Peyer's patch (tissue), 4 donors: ENCODE results near the gene KLC1. TPM values are rescaled to one million over a fixed set of nuclear protein-coding genes. Genes with fewer than 3 reads are reported as not detected.

ENCODE experiments used
- DNase-seq, 3 donors: peaks; one replicate each; pipeline ENCODE4 v3.0.0-alpha.2; 2017 to 2019
- H3K27ac ChIP-seq, 4 donors: fragments of 200-600 bp; sonication (generic); one replicate each; pipeline ENCODE4 v1.5.1; 2016 to 2019
- H3K27me3 ChIP-seq, 2 donors: fragments of 200-600 bp; sonication (generic); one replicate each; pipeline ENCODE4 v1.5.1; 2019
- H3K36me3 ChIP-seq, 3 donors: fragments of 200-600 bp; sonication (generic); one replicate each; pipeline ENCODE4 v1.5.1; 2016 to 2019
- H3K4me1 ChIP-seq, 4 donors: fragments of 200-600 bp; sonication (generic); one replicate each; pipeline ENCODE4 v1.5.1; 2016 to 2019
- H3K4me3 ChIP-seq, 4 donors: fragments of 200-600 bp; sonication (generic); 1 replicate in 3 of 4; 2 replicates in 1 of 4; pipeline ENCODE4 v1.5.1; 2016 to 2019; ENCODE audit warnings: mild to moderate bottlenecking in 1 of 4
- H3K9me3 ChIP-seq, 4 donors: fragments of 200-600 bp; sonication (generic); one replicate each; pipeline ENCODE4 v1.5.1; 2016 to 2019; ENCODE audit warnings: mild to moderate bottlenecking in 1 of 4
- POLR2A ChIP-seq, 2 donors: fragments of 450-650 bp; IDR thresholded peaks; one replicate each; pipeline ENCODE4 v1.5.1; 2017; ENCODE audit warnings: antibody characterized with exemption in 2 of 2, mild to moderate bottlenecking in 2 of 2, moderate library complexity in 2 of 2
- total RNA-seq, 4 donors: library from RNA; depleted of rRNA; stranded (reverse); fragments of >200 nt; gene quantifications; one replicate each; pipeline ENCODE4 v1.1.0, GENCODE V29; 2016
- TF ChIP-seq, protein P1 (sequence below), 6 experiments: fragments of 450-650 bp in 4 of 6; fragments of 200-600 bp in 2 of 6; sonication (generic) in 1 of 6; IDR thresholded peaks; one replicate each; pipeline ENCODE4 v1.5.1; 2017 to 2019; ENCODE audit warnings: antibody characterized with exemption in 6 of 6, mild to moderate bottlenecking in 3 of 6, moderate library complexity in 1 of 6

KLC1 gene
- 100 to 1,000 TPM; 125 to 361 (median 270) TPM for total RNA-seq

DNA sequence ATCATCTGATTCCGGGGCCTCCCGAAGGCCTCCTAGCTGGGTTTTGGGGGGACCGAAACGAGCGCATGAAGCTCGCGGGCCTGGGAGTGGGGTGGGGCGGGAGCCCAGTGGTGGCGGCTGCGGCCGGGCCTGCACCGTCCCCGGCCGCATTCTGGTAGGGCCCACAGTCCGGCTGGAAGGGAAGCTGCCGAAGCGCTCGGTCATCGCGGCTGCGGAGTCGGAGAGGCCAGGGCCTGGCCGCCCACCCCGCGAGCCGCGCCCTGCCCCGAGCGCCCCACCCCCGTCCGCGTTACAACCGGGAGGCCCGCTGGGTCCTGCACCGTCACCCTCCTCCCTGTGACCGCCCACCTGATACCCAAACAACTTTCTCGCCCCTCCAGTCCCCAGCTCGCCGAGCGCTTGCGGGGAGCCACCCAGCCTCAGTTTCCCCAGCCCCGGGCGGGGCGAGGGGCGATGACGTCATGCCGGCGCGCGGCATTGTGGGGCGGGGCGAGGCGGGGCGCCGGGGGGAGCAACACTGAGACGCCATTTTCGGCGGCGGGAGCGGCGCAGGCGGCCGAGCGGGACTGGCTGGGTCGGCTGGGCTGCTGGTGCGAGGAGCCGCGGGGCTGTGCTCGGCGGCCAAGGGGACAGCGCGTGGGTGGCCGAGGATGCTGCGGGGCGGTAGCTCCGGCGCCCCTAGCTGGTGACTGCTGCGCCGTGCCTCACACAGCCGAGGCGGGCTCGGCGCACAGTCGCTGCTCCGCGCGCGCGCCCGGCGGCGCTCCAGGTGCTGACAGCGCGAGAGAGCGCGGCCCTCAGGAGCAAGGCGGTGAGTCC is at the start of gene KLC1:
TSS of gene KLC1 (plus strand) at position 528 of the 819 bp plus-strand sequence. CDS start 25,354 bp downstream, outside the sequence.
- TF ChIP-seq, protein P1, sequence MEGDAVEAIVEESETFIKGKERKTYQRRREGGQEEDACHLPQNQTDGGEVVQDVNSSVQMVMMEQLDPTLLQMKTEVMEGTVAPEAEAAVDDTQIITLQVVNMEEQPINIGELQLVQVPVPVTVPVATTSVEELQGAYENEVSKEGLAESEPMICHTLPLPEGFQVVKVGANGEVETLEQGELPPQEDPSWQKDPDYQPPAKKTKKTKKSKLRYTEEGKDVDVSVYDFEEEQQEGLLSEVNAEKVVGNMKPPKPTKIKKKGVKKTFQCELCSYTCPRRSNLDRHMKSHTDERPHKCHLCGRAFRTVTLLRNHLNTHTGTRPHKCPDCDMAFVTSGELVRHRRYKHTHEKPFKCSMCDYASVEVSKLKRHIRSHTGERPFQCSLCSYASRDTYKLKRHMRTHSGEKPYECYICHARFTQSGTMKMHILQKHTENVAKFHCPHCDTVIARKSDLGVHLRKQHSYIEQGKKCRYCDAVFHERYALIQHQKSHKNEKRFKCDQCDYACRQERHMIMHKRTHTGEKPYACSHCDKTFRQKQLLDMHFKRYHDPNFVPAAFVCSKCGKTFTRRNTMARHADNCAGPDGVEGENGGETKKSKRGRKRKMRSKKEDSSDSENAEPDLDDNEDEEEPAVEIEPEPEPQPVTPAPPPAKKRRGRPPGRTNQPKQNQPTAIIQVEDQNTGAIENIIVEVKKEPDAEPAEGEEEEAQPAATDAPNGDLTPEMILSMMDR (IDR thresholded peaks at IDR 0.05), result no peak
- TF ChIP-seq POLR2A (IDR thresholded peaks at IDR 0.05), result peak; percentile 81 to 83
- H3K27me3 ChIP-seq, result no peaks in the 10 kb centered on the region
- H3K9me3 ChIP-seq, result no peaks in the 10 kb centered on the region
- H3K4me3 ChIP-seq, result peak within 1 kb of the TSS; percentile 95 to 99 (median 98)
- peak within 1 kb of the TSS; percentile 96 to 99 (median 98) for H3K27ac ChIP-seq
- peak; percentile 81 to 92 (median 92) for DNase-seq
- H3K4me1 ChIP-seq, result peaks cover 9 to 61% (median 29%) of the 10 kb centered on the region in 4 donors
- peaks cover 0 to 12% (median 0%) of the 10 kb centered on the region in 3 donors for H3K36me3 ChIP-seq

DNA sequence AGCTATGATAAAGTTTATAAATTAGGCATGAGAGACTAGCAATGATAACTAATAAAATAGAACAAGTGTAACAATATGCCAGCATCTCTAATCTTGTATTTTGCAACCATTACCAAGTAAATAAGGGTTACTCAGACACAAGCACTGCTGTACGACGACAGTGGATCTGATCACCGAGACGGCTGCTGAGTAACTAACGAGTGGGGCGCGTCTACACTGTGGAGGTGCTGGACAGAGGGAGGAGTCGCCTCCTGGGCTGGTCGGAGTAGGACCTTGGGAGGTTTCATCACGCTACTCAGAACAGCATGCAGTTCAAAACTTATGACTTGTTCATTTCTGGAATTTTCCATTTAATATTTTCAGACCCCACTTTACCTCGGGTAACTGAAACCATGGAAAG is 47.8 kb upstream of the KLC1 start:
- no peak for TF ChIP-seq POLR2A (IDR thresholded peaks at IDR 0.05)
- TF ChIP-seq, protein P1 (IDR thresholded peaks at IDR 0.05), result no peak
- Histone ChIP-seq H3K27ac (no peak overlapping the region), H3K36me3 (peaks cover 0 to 33% (median 0%) of the 10 kb centered on the region in 3 donors), H3K4me1 (peaks cover 0 to 12% (median 2%) of the 10 kb centered on the region in 4 donors), H3K4me3 (no peak overlapping the region), H3K27me3 (no peaks in the 10 kb centered on the region), H3K9me3 (no peaks in the 10 kb centered on the region)
- no peak for DNase-seq

DNA sequence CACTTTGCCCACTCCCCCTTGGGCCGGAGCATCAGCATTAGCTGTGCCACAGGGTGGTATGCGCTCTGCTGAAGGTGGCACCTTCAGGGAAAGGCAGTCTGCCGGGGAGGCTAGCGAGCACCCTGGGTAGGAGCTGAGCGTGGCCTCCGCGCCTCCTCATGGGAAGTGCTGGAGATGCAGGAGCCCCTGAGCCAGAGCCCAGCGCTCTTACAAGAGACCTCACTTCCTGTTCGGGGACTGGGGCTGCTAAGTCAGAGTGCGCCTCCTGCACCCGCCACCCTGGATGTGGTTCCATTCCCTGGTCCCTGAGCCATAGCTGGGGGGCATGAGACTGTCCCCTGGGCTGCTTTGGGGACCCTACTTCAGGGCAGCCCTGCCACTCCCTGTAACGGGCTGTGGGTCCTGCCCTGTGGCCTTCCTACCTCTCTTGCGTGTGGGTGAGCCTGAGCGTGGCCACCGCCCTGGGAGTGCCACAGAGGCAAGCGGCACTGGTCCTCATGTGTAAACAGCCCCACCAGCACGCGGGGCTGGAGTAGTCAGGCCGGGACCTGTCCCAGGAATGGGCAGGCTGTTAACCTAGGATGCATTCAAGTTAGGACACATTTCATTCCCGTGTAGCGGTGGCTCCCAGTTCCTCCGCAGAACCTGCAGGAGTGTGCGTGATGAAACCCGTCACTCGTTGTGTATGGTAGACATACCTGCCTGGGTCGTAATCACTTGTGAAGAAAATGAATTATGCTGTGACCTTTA is 46.9 kb upstream of the KLC1 start:
- TF ChIP-seq, protein P1 (IDR thresholded peaks at IDR 0.05), result no peak
- TF ChIP-seq POLR2A (IDR thresholded peaks at IDR 0.05), result no peak
- Histone ChIP-seq H3K27me3 (no peaks in the 10 kb centered on the region), H3K4me3 (no peak overlapping the region), H3K9me3 (no peaks in the 10 kb centered on the region), H3K4me1 (peaks cover 0 to 3% (median under 1%) of the 10 kb centered on the region in 4 donors), H3K27ac (no peak overlapping the region), H3K36me3 (peaks cover 0 to 33% (median 0%) of the 10 kb centered on the region in 3 donors)
- DNase-seq, result no peak

DNA sequence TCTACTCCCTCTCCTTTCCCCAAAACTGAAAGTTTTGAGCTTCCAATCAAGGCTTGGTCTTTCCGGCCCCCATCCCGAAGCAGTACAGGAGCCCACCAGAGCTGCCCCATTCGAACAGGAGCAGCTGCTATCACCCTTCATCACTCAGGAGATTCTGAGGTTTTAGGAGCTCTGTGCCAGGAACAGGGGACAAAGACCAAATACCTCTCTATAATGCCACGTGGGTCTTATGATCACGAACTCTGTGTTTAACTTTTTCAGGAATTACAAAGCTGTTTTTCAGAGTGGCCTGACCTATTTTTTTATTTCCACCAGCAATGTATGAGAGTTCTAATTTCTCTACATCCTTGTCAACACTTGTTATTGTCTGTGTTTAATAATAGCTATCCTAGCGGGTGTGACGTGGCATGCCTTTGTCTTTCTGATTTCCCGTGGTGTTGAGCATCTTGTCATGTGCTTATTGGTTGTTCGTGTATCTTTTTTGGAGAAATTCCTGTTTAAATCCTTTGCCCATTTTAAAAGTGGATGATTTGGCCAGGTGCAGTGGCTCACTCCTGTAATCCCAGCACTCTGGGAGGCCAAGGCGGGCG is 44.6 kb upstream of the KLC1 start:
- TF ChIP-seq, protein P1 (IDR thresholded peaks at IDR 0.05), result no peak
- no peak for TF ChIP-seq POLR2A (IDR thresholded peaks at IDR 0.05)
- no peaks in the 10 kb centered on the region for H3K27me3 ChIP-seq
- no peaks in the 10 kb centered on the region for H3K4me1 ChIP-seq
- H3K9me3 ChIP-seq, result no peaks in the 10 kb centered on the region
- peaks cover 0 to 24% (median 0%) of the 10 kb centered on the region in 3 donors for H3K36me3 ChIP-seq
- no peak overlapping the region for H3K4me3 ChIP-seq
- H3K27ac ChIP-seq, result no peak overlapping the region
- DNase-seq, result no peak

DNA sequence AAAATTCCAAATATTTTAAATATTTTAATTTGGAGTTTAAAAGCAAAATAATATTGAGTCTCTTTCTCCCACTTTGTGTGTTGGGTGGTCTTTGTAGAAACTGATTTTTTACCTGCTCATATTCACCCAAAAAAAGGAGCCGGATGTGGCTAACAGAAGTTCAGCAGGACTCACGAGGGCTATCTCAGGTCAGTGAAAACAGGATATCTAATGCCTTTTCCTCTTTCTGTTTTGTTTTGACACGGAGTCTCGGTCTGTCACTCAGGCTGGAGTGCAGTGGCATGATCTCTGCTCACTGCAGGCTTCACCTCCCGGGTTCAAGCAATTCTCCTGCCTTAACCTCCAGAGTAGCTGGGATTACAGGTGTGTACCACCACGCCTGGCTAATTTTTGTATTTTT is 35.4 kb upstream of the KLC1 start:
- H3K4me3 ChIP-seq, result no peak overlapping the region
- H3K4me1 ChIP-seq, result peaks cover 0 to 6% (median 0%) of the 10 kb centered on the region in 4 donors
- H3K27ac ChIP-seq, result peak overlapping the region in 2 of 4 donors; percentile 2 to 8
- TF ChIP-seq POLR2A (IDR thresholded peaks at IDR 0.05), result no peak
- TF ChIP-seq, protein P1 (IDR thresholded peaks at IDR 0.05), result no peak
- no peaks in the 10 kb centered on the region for H3K9me3 ChIP-seq
- no peaks in the 10 kb centered on the region for H3K27me3 ChIP-seq
- H3K36me3 ChIP-seq, result peaks cover 0 to 17% (median 0%) of the 10 kb centered on the region in 3 donors
- DNase-seq, result peak in 2 of 3 donors; percentile 32 to 52
